NCI-H128 (cell line): Measurements from ENCODE around the gene CRYM.
"Not testable (repeated sequence)": the region's sequence is repeated elsewhere in the genome, so short reads cannot be mapped to it uniquely, and the experiment has no call there.

Experiments
- DNase-seq: peaks from one replicate; lab custom pipeline; 2025; ENCODE audit not compliant: unreplicated experiment; lab: John Stamatoyannopoulos, UW

CRYM gene

DNA sequence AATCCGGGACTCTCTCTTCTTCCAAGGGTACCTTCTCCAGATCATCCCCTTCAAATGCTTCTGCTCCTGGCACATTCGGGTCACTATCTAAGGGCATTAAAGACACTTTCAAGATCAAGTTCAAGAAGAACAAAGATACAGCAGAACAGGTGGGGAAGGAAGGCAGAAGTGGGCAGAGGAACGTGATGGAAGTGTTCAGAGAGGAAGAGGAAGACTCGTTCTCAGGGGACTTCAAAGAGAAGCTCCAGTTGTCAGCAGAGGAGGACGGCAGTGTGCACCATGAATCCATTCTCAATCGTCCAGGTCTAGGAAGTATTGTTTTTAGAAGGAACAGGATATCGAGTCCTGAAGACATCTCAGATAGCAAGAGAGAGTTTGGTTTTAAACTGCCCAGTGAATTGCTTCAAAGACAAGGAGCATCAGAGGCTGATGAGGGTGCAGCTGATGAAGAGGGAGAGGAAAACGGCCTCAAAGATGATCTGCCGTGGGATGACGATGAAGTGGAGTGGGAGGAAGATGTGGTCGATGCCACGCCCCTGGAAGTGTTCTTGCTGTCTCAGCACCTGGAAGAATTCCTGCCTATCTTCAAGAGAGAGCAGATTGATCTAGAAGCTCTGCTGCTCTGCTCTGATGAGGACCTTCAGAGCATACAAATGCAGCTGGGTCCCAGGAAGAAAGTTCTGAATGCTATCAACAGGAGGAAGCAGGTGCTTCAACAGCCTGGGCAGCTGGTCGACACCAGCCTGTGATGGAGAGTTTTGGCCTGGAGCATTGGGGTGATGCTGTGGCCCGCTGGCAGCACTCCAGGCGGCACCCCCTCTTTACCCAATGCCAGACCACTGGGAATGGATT, 27.8 kb downstream of the CRYM start:
- DNase-seq = no peak

DNA sequence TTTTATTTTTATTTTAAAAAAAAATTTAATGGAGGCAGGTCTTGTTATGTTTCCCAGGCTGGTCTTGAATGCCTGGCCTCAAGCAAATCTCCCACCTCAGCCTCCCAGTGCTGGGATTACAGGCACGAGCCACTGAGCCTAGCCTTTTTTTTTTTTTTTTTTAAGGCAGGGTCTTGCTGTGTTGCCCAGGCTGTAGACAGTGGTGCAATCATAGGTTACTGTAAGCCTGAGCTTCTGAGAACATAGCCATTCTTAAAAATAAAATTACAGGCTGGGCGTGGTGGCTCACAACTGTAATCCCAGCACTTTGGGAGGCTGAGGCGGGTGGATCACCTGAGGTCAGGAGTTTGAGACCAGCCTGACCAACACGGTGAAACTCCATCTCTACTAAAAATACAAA, 29.9 kb downstream of the CRYM start:
- DNase-seq = not testable (repeated sequence)

- no peak for DNase-seq
Measured at GRCh38 chr16:21244518-21245215, 33.4 kb downstream of the CRYM start.

- no peak for DNase-seq
Measured at GRCh38 chr16:21242756-21243155, 35.3 kb downstream of the CRYM start.

DNA sequence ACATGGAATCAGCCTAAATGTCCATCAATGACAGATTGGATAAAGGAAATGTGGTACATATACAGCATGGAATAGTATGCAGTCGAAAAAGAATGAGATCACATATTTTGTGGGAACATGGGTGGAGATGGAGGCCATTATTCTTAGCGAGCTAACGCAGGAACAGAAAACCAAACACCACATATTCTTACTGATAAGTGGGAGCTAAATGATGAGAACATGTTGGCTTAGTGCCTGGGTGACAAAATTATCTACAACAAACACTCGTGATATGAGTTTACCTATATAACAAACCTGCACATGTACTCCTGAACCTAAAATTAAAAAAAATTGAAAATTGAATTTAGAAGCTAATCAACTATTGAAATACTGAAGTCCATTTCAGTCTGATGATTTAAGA, 38.4 kb downstream of the CRYM start:
- no peak for DNase-seq

DNA sequence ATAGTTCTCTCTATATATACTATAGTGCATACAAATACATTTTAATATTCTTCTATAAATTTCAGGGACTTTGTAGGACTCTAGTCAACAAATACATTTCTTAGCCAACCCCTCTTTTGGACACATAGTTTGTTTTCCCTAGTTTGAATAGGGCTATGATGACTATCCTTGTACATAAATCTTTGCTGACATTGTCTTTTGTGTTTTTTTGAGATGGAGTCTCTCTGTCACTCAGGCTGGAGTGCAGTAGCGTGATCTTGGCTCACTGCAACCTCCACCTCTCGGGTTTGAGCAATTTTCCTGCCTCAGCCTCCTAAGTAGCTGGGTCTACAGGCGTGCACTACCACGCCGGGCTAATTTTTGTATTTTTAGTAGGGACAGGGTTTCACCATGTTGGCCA, 41.3 kb downstream of the CRYM start:
- no peak for DNase-seq

- DNase-seq = no peak
Measured at GRCh38 chr16:21235199-21235585, 42.9 kb downstream of the CRYM start.

- DNase-seq = no peak
Measured at GRCh38 chr16:21233521-21234150, 44.5 kb downstream of the CRYM start, which contains the start of gene ANKS4B. Gene ANKS4B (plus strand): TSS chr16:21233699. CDS start chr16:21233738, 39 bp downstream.

DNA sequence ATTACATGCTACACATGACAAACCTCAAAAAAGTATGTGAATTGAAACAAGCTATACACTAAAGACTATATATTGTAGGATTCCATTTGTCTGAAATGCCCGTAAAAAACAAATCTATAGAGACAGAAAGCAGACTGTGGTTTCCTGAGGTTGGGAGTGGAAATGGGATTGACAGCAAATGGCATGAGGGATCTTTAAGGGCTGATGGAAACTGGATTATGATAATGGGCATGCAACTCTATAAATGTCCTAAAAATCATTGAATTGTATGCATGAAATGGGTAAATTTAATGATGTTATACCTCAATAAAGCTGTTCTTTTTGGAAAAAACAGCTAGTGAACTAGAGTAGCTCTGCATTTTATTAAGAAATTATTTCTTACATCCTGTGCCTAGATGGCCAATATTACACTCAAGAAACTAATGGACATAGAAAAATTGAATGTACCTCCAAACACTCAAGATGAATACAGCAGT, 45.0 kb downstream of the CRYM start:
- DNase-seq = no peak

GRCh38 chr16:21228361-21228872, 49.7 kb downstream of the CRYM start:
- no peak for DNase-seq

DNA sequence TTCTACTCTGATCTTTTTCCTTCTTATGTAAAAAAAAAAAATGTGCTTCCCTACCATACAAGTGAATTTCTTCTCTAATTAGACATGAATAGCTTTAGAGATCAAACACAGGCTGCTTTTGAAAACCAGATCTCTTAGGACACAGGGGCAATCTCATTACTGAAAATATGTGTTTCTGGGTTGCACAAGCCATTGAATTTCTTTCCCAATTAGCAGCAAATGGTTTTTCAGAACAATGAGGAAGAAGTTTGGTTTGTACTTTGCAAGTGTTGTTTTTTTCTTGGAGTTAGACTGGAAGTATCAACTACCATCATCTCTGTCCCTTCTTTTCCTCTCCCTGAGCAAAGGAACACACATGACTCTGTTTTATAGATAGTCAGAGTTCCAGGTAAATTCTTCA, 50.2 kb downstream of the CRYM start:
- DNase-seq = no peak

DNA sequence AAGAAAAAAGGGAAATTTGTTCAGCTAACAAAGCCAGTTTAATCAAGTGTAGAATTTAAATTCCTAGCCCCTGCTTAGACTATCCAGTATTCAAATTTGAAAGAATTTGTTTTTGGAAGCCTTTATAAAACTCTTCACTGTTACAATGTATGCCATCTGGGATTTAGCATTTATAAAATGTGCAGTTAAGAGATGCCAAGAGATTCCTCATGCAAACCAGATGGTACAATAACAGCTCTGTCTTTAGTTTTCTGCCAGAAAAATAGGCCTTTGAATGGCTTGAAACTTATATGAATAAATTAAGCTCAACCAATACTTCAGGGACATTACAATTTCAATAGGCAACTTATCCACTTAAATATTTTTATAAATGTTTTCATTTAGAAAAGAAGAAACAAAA, 51.3 kb downstream of the CRYM start:
- DNase-seq = no peak

GRCh38 chr16:21224800-21225199, 53.3 kb downstream of the CRYM start:
- no peak for DNase-seq

DNA sequence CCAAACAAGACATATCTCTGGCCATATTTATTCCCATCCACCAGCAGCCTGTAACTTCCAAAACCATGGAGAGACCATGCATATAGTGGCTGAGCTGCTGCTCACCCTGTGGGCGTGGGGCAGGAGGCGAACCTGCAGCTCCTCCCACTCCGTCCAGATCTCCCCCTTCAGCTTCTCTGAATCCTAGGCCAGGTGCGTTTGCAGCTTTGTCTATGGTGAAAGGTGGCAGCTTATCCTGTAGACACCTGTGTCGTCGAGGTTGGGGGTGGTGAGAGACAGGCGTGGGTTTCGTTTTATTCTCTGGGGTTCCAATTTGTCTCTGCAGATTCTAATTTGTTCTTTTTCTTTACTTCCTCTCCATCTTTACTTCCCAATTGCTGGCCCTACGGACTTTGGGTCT, 54.3 kb downstream of the CRYM start:
- DNase-seq = no peak

- no peak for DNase-seq
Measured at GRCh38 chr16:21222495-21223337, 55.4 kb downstream of the CRYM start.

DNA sequence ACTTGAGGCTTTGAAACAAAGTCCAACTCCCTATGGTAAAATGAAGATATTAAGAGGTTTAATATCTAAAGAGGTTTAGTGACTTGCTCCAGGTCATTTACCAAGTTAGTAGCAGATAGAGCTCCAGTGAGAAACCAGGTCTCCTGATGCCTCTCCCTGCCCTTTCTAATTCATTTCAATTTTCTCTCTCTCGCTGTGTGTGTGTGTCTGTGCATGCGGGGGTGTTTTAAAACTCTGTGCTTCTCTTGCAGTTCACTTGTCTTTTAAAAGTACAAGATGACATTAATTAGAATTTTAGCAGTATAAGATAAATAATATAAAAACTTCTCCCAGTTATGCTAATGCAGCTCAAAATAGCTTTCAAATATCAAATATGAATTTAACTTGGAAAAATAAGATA, 58.5 kb downstream of the CRYM start:
- DNase-seq = no peak

- DNase-seq = no peak
Measured at GRCh38 chr16:21218153-21218552, 59.9 kb downstream of the CRYM start.

GRCh38 chr16:21217121-21217520, 61.0 kb downstream of the CRYM start:
- no peak for DNase-seq

DNA sequence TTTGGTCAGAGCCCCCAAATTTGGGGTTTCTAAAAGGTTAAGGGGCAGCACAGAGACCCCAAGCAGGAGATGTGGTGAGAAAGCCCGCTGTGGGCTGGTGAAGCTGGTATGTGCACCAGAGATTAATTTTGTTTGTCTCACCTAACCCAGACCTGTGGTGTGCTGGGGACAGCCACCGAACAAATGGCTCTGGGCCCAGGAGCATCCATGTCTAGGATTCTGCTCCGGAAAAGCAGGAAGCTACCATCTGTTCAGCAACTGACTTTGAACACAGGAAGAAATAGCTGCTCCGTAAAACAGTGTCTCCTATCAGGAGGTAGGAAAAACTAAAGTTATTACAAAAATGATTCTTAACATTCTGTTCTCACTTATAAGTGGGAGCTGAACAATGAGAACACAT, 64.0 kb downstream of the CRYM start:
- no peak for DNase-seq

- DNase-seq = no peak
Measured at GRCh38 chr16:21211486-21211885, 66.6 kb downstream of the CRYM start, which contains the start of gene ZP2. Gene ZP2 (minus strand): TSS chr16:21211574. CDS start chr16:21211547, 27 bp downstream.
